ENCODE measurements around the gene ZNF488.

The ZNF488 gene

DNA sequence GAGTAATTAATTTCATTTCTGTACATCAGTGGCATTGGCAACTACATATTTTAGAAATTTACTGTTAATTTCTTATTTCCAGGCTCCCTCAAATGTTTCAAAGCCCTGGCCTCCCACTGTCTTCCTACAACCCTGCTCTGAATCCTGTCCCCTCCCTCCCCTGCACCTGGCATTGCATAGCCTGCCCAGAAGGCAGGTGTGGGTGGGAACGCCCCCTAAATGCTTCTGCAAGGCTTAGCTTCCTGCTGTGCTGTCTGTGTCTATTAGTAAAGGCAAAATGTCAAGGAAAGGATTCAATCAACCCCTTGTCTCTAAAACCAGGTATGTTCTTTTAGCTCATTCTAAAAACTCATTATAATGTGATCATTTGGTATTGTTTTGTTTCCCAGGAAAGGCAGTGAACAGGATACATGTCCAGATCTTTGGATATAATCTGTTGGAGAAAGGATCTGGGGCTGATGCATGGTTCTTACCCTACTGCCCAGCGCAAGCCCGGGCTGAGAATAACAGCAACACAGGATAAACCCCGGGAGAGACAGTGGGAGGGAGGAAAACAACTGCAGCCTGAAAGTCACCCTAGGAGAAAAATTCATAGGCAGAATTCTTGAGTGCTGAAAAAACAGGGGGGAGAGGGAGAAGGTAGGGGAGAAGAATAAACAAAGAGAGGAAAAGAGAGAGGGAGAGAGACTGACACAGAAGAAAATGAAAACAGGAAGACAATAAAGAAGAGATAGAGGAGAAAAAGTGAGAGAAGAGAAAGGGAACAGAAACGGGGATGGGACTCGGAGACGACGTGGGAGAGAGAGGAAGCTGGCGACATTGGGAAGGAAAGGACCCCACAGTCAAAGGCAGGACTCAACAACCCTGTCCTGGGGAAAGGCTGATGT lies 589 bp downstream of the ZNF488 start:
- no peak for DNase-seq (ENCODE audit: low read depth in 3 of 3, low spot score in 1 of 3)

DNA sequence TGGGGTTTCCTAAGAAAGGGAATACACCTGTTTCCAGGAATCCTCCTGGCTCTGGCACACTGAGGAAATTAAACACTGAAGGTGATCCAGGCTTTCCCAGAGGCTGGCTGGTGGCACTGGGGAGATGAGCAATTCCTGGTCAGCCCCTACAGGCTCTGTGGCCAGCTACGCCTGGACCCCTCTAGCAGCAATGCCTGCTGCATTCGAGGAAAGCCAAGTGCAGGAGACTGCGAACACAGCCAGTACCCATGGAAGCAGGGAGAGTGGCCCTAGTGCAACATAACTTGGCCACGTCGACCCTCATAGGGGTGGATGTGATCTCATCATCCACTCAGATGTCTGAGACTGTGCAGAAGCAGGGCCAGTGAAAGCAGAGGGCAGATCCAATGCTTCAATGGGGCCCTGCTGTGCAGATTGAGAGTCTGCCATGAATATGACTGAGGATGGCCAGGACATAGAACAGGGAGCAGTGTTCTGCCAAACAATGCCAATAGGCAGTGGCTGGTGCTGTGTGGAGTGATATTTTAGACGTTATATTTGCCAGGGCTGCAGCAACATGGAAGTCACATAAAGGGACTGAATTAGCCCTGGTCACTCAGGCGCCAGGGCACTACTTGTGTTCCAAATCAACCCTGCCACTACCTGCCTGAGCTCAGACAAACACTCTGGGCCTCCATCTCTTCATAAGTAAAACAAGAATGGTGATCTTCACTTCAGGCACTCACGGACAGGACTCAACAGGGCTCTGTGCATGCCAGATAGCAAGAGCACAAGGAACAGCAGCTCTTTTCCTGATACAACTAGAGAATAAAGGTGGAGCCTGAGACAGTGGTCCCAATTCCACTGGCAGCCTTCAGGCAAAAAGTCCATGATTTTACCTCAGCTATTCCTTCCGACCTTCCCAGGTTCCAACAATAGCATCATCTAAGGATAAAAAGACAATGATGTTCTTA lies 2.4 kb downstream of the ZNF488 start:
- no peak for DNase-seq (ENCODE audit: low read depth in 3 of 3, low spot score in 1 of 3)

DNA sequence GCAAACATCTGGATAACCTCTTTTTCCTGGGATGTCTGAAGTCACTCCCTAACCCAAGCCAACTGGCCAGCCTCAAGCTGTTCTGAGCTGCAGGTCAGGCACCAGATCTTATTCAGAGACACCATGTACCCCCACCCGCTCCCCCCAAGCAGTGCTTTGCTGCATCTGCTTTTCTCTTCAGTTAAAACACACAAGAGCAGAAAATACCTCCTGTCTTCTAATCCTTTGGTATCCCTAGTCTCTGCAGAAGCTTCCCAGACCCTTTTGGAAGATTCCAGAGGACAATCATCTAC lies 3.0 kb downstream of the ZNF488 start:
- DNase-seq (ENCODE audit: low read depth in 3 of 3, low spot score in 1 of 3) = no peak

DNA sequence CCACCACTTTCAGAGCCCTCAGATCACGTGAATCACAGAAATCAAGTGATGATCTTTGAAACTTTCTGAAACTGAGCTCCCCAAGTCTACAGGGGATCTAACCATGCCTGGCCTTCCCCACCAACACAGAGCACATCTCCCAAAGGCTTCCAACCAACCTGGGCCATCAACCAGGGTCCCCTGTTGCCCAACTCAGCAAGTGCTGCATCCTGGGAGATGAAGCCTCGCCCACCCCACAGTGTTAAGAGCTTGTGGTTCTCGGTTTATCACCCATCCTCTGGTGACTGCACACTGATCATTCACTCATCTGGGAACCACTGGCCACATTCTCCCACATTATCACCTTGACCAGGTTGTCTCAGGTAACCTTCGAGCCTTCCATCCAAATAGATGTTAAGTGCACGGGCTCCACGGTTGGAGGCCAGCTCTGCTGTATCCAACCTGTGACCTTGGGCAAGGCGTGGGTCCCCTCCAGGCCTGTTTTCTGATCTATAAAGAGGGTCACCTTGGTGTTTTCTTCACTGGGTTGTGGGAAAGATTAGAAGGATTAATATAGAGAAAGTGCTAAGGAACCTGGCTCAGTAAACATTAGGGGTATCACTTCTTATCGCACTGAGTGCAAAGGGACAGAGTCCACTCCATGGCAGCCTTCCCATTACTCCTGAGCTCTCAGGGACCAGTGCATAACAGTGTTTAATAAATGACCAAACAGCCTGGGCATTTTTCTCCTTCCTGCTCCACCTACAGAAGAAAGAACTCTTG lies 3.6 kb downstream of the ZNF488 start:
- no peak for DNase-seq (ENCODE audit: low read depth in 3 of 3, low spot score in 1 of 3)

DNA sequence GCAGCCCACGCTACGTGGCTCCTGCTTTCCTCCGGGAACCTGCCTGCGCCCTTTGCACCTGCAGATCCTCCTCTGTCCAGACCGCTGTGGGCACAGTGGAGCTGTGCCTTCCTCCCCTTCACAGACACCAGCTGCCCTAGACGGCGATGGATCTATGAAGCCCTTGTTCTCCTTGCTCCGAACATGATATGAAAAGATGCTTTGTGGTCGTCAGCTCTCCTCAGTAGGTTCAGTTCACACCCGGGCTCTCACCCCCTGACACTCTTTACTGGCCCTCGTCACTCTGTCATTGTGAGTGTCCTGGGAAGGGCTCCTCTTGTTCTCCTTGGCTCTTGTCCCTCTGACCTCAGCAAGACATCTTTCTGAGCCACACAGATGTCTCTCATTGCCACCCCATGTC lies 4.2 kb downstream of the ZNF488 start:
- DNase-seq (ENCODE audit: low read depth in 3 of 3, low spot score in 1 of 3) = no peak

DNA sequence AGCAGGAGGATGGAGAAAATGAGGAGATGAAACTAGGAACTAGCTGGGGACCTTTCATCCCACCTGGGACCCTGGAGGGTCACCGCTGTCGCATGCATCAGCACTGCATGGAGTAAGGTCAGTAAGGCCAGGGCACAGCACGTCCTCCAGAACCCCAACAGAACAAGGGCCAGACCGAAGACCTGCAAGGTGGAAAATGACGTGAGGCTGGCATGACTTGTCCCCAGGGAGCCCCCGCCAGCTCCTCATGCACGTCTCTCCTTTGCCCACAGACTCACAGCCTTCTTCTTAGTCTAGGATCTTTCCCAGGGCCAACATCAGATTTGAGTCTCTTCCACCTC lies 4.7 kb downstream of the ZNF488 start:
- DNase-seq (ENCODE audit: low read depth in 3 of 3, low spot score in 1 of 3) = no peak

DNA sequence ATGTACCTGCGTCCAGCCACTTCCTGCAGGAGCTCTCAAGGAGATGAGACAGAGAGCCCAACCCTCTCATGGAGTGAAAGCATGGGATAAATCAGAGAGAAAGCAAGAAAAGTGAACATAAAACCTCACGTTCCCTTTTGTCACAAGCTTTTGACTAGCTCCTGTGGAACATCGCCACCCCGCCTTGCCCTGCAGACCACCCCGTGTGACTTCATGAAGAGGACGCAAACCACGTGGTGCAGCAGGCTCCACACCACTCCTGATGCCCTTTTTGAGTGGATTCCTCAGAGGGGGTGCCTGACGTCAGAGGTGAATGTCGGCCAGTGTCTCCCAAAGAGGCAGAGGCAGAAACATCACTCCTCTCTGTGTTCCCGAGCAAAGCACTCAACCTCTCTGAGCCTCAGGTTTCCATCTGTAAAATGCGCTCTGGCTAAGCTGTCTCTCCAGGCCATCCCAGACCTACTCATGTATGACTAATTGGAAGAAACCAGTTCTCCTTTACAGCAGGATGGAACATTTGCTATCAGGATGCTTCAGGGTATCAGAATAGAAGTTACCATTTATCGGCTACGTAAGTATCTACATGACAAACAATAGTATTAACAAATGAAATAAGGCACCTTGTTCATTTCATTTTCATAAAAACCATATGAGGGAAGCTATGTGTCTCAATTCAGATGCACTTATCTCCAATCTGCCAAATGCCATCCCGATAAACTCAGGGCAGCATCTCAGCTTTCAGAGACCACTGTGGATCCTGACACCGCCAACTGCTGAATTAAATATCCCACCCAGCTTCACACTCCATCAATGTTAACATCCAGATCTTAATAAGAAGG lies 5.3 kb downstream of the ZNF488 start:
- no peak for DNase-seq (ENCODE audit: low read depth in 3 of 3, low spot score in 1 of 3)

DNA sequence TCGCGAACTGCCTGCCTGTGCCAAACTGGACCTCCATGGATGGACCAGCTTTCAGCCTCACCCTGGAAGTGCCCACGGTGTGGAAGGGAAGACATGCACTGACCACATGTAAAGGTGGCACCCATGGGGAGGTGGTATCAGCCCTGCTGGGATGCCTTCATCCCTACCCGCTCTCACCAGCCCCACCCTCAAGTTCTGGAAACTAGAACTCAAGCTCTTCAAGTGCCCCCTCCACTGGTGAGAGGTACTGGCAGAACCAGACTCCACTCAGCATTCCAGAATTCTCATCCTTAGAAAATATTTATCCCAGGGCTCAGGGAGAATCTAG lies 5.9 kb downstream of the ZNF488 start:
- DNase-seq (ENCODE audit: low read depth in 3 of 3, low spot score in 1 of 3) = no peak

DNA sequence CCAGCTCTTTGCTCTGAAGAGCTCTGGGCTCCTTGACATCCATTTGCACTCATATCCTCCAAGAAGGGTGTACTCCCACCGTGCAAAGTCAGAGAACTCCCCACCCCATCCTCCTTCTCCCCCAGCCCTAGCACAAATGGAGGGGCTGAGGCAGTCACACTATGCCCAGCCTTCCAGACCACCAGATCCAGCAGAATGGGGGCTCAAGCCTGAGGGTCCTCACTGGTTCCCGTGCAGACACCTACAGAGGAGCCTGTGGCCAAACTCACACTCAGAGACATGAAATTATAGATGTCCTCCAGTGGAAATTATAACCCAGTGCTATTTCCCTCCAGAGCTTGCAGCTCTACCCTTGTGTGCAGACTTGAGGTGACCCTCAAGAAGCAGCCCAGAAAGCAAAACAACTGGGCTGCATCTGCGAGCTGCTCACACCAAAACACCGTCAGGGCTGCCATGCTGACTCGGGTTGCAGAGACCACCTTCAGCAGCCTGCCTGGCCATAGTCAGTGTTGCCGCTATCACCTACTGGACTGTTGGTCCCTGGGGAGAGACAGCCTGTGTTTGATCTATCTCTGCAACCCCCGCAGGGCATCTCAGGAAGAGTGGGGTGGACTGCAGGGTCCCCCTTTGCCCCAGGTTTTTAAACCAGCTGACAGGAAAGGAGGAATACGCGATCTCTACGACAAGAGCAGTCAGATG lies 7.4 kb downstream of the ZNF488 start:
- DNase-seq (ENCODE audit: low read depth in 3 of 3, low spot score in 1 of 3) = no peak

DNA sequence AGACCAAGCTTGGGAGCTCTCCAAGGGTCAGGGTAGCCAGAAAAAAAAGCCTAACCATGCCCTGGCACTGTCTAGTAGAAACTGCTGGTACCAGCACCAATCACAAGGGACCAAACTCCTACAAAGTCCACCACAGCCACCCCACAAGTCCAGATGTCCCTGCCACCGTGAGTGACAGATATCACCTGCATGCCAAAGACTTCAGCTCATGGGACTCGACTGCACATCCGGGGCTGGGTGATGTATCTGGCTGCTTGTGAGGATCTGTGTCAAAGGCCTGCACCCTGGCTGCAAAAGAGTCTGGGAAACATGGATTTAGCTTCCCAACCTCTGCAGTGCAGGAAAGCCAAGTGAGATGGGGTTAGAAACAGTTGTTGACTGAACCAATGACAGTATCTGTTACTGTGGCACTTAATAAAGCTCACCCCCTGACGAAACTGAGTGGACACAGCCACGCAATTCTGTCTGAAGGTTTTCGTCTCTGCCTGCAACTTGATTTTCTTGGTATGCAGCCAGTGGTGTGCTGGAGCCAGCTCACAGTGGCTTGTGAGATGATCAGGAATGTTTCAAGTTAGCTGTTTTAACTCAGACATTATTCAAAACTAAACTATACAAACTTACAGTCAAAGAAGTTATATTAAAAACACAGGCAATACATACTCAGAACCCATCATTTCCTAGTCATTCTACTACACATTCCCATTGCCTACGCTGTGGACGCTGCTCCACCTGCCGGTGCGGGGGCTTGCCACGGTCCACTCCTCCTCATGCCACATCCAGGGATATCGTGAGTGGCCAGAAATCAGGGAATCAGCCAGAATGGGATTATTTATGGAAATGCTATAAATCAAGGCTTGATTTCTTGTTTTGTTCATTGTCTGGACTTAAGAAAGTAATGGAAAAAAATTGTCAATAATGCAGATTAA lies 9.2 kb downstream of the ZNF488 start:
- DNase-seq (ENCODE audit: low read depth in 3 of 3, low spot score in 1 of 3) = no peak

DNA sequence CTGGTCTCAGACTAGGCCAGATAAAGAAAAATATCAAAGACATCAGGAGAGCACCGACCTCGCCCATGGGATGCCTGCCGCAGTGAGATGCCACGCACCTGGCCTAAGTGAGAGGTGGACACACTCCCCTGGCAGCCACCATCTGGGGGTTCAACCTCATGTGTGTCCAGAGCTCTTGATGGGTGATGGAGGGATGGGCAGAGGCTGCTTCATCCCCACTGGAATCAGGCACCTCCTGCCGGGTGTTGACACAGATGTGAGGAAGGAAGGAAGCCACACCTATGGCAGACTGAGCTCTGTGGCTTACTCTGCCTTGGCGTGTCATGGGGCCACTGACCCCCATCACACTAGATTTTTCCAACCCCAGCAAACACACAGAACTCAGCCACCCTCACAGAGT lies 11.4 kb downstream of the ZNF488 start:
- DNase-seq (ENCODE audit: low read depth in 3 of 3, low spot score in 1 of 3) = no peak

DNA sequence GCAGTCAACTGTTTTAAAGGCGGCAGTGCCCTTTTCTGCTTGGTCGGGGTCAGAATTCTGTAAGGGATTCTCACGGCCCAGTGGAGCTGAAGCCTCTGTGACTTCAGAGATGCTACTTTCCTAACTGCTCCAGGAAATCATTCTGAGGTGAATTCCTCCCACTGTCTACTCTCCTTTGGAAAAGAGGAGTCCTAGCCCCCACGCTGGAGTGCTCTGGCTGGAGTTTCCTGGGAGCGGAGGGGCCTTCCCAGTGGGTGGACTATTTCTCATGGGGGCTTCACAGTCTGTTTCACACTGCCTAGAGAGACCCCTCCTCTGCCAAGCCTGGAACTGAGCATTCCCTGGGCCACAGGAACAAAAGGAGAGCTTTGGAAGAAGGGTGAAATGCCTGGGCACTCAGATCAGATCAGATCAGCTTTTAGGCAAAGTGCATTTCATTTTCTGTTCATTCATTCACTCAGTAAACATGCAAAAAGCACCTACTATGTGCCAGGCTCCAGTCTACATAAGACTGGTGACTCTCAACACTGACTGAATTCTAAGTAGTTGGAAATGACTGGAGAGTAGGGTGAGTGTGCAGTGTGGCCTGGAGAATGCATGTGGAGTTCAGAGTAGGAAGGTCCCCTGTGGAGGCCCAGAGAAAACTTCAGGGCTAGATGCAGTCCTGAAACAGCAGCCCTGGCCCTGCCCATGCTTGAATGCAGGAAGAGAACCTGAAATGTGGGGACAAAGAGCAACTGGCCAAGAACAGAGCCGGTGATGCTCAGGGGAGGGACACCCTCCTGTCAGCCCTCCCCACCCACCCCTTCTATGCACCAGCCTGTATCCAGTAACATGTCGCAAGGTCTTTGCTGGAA lies 12.2 kb downstream of the ZNF488 start:
- no peak for DNase-seq (ENCODE audit: low read depth in 3 of 3, low spot score in 1 of 3)

DNA sequence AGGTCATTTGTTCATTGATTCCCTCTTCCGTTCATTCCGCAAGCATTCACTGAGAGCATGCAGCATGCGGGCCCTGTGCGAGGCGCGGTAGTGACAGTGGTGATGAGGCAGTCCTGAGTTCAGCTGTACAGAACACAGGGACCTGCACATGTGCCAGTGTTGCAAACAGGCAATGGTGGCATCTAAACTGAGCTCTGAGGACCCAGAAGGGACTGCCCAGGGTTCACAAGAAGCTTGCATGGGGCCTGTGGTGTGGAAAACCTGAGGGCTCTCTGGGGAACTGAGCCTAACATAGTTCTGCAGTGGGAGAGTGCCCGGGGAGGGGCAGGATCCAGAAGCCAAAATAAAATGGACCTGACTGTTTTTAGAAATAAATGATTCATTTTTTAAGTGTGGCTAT lies 13.2 kb downstream of the ZNF488 start:
- no peak for DNase-seq (ENCODE audit: low read depth in 3 of 3, low spot score in 1 of 3)

DNA sequence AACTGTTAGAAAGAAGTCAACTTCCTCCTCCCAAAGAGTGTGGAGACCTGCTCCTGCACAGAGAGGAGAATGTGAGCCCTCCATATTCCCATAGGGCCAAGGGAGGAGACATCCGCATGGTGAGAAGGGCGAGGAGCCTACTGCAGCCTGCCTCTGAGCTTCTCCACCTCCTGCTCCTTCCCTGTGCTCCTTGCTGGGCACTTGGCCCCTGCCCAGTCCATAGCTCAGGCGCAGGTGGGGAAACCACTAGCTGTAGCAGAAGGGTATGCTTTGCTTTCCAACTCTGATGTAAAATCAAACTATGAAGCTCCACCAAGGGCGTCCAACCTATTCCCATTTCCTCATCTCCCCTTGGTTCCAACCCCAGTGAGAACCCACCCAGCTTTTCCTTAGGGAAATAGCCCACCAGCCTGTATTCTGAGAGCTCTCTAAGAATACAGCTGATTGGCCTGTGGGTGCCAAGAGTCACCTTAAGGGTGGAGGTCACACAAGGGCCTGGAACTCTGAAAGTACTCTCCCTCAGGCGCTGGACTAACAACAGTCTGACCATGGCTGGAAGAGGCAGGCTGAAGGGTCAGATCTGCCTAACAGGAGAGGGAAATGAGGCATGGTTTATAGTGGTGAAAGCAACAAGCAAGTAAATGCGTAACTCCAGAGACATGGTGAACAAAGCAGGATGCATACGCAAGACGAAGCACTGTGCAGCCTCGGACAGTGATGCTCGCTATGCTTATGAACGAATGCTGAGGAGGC lies 13.9 kb downstream of the ZNF488 start:
- no peak for DNase-seq (ENCODE audit: low read depth in 3 of 3, low spot score in 1 of 3)

DNA sequence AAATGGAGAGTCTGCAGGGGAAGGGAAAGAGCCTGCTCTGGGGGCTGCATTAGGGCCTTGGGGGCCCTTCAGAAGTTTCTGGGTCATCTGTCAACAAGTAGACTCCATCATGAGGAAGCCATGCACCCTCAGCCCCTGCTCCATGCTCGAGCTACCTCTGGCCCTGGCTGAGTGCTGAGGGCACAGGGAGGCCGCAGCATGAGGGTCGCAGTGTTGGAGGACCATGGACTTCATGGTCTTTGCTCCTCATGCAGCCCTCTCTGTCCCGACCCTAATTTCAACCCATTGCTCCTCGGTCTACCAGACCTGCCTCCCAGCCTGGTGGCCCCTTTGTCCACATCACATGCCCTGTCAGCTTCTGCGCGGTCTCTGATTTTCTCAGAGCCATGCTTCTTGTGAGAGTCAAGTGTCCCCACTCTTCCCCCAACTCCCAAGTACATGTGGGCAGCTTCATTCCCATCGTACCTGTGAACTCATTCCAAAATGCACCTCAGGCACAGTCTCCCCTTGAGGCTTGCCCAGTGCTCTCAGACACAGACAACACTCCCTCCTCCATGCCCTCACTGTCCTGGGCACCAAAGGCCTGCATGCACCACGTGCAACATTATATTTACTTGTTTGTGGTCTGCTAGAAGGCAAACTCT lies 14.7 kb downstream of the ZNF488 start:
- no peak for DNase-seq (ENCODE audit: low read depth in 3 of 3, low spot score in 1 of 3)

DNA sequence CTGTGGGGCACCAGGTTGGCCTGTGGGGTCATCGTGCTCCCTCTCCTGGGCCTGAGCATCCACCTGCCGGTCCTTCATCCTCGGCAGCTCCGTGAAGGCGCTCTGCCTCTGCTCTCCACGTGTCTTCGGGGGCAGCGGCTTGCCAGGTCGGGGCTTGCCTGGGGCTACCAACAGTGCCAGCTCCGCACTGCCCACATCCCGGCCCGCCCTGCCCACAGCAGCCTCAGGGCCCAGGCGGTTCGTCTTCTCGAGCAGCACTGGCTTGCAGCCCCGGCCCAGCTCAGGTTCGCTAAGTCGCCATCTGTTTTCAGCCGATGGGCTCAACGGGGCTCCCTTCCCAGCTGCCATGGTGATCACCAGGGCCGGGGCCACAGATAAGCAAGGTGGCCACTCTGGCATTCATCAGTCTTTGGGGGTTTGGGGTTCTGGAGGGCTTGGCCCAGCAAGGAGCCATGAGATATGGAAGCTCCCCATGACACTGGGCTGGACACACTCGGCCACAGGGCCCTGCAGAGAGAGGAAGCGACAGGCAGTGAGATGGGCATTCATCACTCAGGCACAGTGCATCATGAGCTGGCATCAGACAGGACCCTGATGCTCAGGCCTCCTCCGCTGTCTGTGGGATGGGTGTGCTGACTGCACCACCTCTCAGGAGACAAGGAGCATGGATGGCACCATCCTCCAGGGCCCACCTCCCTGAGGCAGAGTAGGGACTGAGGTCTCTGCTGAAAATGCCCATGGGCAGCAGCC lies 15.5 kb downstream of the ZNF488 start:
- no peak for DNase-seq (ENCODE audit: low read depth in 3 of 3, low spot score in 1 of 3)
